Smooth muscle cell (in vitro differentiated cells): ENCODE data around the gene LMAN2. TPM values are rescaled to one million over a fixed set of nuclear protein-coding genes. Genes with fewer than 3 reads are reported as not detected.
A peak's percentile ranks its signal among the peaks of the same experiment; 100 is the strongest.

Source experiments
- DNase-seq: peaks from one replicate; lab custom pipeline; 2025; ENCODE audit not compliant: unreplicated experiment; lab: John Stamatoyannopoulos, UW
- H2AFZ ChIP-seq: fragments of 200-600 bp; sonication (generic); 2 replicates; pipeline ENCODE4 v1.6.0; 2016; ENCODE audit warnings: antibody characterized with exemption, low read depth, mild to moderate bottlenecking
- H3F3A ChIP-seq: fragments of 200-600 bp; sonication (generic); 2 replicates; pipeline ENCODE4 v1.6.0; 2017; ENCODE audit warnings: antibody characterized with exemption, low read depth
- H3K27ac ChIP-seq: fragments of 200-600 bp; sonication (generic); 2 replicates; pipeline ENCODE4 v1.5.1; 2016; ENCODE audit warnings: low read depth, mild to moderate bottlenecking
- H3K27me3 ChIP-seq: fragments of 200-600 bp; sonication (generic); 2 replicates; pipeline ENCODE4 v1.6.1; 2016; ENCODE audit warnings: low read depth, mild to moderate bottlenecking
- H3K36me3 ChIP-seq: fragments of 200-600 bp; sonication (generic); 2 replicates; pipeline ENCODE4 v1.5.1; 2016; ENCODE audit warnings: low read depth
- H3K4me1 ChIP-seq: fragments of 200-600 bp; sonication (generic); 2 replicates; pipeline ENCODE4 v1.5.1; 2016; ENCODE audit warnings: low read depth
- H3K4me2 ChIP-seq: fragments of 200-600 bp; sonication (generic); 2 replicates; pipeline ENCODE4 v1.6.0; 2016; ENCODE audit warnings: mild to moderate bottlenecking
- H3K4me3 ChIP-seq: fragments of 200-600 bp; sonication (generic); 2 replicates; pipeline ENCODE4 v1.5.1; 2016; ENCODE audit warnings: mild to moderate bottlenecking
- H3K79me2 ChIP-seq: fragments of 200-600 bp; sonication (generic); 2 replicates; pipeline ENCODE4 v1.6.0; 2016; ENCODE audit warnings: low read depth, mild to moderate bottlenecking
- H3K9ac ChIP-seq: fragments of 200-600 bp; sonication (generic); 2 replicates; pipeline ENCODE4 v1.6.0; 2016; ENCODE audit warnings: low read depth
- H3K9me3 ChIP-seq: fragments of 200-600 bp; sonication (generic); replicated peaks from 2 replicates; pipeline ENCODE4 v1.5.1; 2016; ENCODE audit warnings: low read depth
- H4K20me1 ChIP-seq: fragments of 200-600 bp; sonication (generic); 2 replicates; pipeline ENCODE4 v1.6.0; 2016; ENCODE audit warnings: low read depth
- WGBS: methylation state at CpG from one replicate; pipeline ENCODE4 v1.1.7; 2016; ENCODE audit warnings: low lambda C conversion rate; 5-methylcytosine and 5-hydroxymethylcytosine counted together
- polyA plus RNA-seq: library from polyadenylated mRNA; unstranded; fragments of >200 nt; fragmentation: Nextera tagmentation; extraction: Ambion mirVana; gene quantifications from 2 replicates; pipeline ENCODE4 v1.2.1, GENCODE V29; 2016
- total RNA-seq: library from RNA; depleted of rRNA; stranded (reverse); fragments of >200 nt; gene quantifications from 2 replicates; pipeline ENCODE4 v1.2.3, GENCODE V29; 2014
- TF ChIP-seq, protein P1 (sequence below): fragments of 200-600 bp; sonication (generic); IDR thresholded peaks from 2 replicates; pipeline ENCODE4 v1.5.1; 2017; ENCODE audit warnings: borderline replicate concordance, mild to moderate bottlenecking, antibody characterized with exemption; ENCODE audit not compliant: insufficient read depth, poor library complexity, severe bottlenecking

Gene LMAN2
- total and polyA plus RNA-seq, 2 experiments from 2014 or later = 241 to 253 TPM

DNA sequence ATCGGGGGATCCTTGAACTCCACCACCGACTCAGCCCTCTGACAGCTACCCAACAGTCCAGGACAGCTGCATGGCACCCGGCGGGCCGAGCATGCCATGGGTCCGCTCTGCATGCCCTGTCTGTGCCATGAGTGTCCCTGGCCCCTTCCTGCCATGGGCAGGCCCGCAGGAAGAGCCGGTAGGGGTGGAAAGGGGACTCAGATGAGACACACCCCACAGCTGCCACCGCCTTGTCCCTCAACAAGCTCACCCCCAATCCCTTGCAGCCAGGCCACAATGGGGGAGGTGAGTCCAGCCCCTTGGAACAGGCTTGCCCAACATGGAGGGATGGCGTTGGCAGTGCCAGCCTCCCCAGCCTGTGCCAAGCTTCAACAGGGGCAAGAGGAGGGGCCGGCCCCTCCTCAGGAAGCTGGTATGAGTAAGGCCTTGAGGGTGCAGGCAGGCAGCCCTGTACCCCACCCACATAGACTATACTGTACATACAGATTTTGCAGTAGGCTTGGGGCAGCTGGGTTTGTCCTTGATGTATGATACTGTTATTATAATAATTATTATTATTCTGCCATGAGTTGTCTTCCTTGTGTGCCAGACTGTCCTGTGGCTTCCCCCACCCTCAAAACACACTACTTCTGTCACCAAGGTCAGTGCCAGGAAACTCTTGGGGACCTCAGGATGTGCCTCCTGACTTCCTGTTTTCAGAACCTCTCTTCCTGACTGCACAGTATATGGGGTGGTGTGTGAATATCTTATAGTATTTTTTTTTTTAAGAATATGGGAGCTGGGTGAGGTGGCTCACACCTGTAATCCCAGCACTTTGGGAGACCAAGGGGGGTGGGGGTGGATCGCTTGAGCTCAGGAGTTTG lies 20.8 kb upstream of the LMAN2 start:
- Histone ChIP-seq H3K9me3 (no peaks in the 10 kb centered on the region), H3K9ac (no peak overlapping the region), H3K4me2 (no peak overlapping the region), H4K20me1 (no peaks in the 10 kb centered on the region), H3K4me1 (peaks cover 4% of the 10 kb centered on the region), H3K36me3 (no peaks in the 10 kb centered on the region), H2AFZ (no peak overlapping the region), H3K27ac (no peak overlapping the region), H3K4me3 (peak overlapping the region; percentile 60), H3F3A (peaks cover 7% of the 10 kb centered on the region), H3K27me3 (no peaks in the 10 kb centered on the region), H3K79me2 (no peaks in the 10 kb centered on the region)
- TF ChIP-seq, protein P1, sequence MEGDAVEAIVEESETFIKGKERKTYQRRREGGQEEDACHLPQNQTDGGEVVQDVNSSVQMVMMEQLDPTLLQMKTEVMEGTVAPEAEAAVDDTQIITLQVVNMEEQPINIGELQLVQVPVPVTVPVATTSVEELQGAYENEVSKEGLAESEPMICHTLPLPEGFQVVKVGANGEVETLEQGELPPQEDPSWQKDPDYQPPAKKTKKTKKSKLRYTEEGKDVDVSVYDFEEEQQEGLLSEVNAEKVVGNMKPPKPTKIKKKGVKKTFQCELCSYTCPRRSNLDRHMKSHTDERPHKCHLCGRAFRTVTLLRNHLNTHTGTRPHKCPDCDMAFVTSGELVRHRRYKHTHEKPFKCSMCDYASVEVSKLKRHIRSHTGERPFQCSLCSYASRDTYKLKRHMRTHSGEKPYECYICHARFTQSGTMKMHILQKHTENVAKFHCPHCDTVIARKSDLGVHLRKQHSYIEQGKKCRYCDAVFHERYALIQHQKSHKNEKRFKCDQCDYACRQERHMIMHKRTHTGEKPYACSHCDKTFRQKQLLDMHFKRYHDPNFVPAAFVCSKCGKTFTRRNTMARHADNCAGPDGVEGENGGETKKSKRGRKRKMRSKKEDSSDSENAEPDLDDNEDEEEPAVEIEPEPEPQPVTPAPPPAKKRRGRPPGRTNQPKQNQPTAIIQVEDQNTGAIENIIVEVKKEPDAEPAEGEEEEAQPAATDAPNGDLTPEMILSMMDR = no peak
- DNase-seq = no peak
- 95% methylated on average over 12 of the region's 12 CpGs for WGBS

DNA sequence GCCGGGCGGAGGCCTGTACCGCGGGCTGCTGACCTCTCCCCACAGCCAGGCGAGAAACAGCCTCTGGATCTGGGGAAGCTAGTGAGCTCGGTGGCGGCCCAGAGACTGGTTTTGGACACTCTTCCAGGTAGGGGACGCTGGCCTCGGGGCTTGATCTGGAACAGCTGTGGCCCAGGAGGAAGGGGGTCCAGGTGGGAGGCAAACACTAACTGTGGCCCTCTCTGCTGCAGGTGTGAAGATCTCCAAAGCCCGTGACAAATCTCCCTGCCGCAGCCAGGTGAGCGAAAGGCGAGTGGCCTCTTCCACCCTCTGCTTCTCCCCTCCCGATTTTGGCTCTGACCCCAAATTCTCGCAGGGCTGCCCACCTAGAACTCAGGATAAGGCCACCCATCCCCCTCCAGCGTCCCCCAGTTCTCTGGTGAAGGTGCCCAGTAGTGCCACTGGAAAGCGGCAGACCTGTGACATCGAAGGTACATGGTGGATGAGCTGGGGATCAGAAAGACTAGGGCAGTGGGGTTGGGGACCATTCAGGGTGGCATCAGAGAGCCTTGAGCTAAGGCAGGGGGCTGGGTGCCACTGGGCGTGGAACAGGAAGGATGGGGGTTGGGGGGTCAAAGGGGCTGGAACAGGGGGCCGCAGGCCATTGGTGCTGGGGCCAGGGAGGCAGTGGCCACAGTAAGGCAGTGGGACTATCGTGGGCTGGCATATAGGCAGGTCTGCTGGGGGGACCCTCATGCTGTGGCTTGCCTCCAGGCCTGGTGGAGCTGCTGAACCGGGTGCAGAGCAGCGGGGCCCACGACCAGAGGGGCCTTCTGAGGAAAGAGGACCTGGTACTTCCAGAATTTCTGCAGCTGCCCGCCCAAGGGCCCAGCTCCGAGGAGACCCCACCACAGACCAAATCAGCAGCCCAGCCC lies 19.9 kb upstream of the LMAN2 start:
- TF ChIP-seq, protein P1 = no peak
- Histone ChIP-seq H3K27ac (no peak overlapping the region), H2AFZ (peak overlapping the region; percentile 66), H3K27me3 (no peaks in the 10 kb centered on the region), H3K4me1 (peaks cover 10% of the 10 kb centered on the region), H3K4me2 (peak overlapping the region; percentile 93), H3K9me3 (no peaks in the 10 kb centered on the region), H3K4me3 (peak overlapping the region; percentile 60), H3K36me3 (no peaks in the 10 kb centered on the region), H3K9ac (peak overlapping the region; percentile 43), H3F3A (peaks cover 7% of the 10 kb centered on the region), H4K20me1 (no peaks in the 10 kb centered on the region), H3K79me2 (no peaks in the 10 kb centered on the region)
- WGBS = 58% methylated on average over 20 of the region's 26 CpGs
- DNase-seq = no peak

DNA sequence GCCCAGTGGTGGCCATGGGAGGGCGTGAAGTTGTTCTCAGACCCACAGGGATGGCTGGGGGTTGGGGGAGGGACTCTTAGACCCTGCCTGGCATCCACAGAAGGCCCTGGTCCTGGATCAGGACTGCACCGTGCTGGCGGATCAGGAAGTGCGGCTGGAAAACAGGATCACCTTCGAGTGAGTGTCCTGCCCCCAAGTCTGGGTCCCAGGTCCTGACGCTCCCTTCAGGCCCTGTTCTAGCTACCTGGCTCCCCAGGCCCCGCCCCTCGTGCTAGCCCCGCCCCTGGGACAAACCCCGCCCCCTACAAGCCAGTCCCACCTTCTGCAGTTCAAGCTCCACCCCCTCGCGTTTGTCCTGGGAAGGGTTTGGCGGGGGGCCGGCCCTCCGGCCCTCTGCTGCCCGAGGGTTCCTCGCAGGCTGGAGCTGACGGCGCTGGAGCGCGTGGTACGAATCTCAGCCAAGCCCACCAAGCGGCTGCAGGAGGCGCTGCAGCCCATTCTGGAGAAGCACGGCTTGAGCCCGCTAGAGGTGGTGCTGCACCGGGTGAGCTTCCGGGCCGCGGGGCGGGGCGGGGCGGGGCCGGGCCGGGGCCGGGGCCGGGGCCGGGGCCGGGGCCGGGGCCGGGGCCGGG lies 19.1 kb upstream of the LMAN2 start:
- peaks cover 14% of the 10 kb centered on the region for H3K4me1 ChIP-seq
- peak; percentile 55 for DNase-seq
- H3K36me3 ChIP-seq = no peaks in the 10 kb centered on the region
- H3K27ac ChIP-seq = no peak overlapping the region
- H3K4me2 ChIP-seq = peak overlapping the region; percentile 93
- TF ChIP-seq, protein P1 = peak; percentile 51
- no peaks in the 10 kb centered on the region for H3K27me3 ChIP-seq
- H3K9me3 ChIP-seq = no peaks in the 10 kb centered on the region
- no peaks in the 10 kb centered on the region for H4K20me1 ChIP-seq
- peaks cover 7% of the 10 kb centered on the region for H3F3A ChIP-seq
- peak overlapping the region; percentile 60 for H3K4me3 ChIP-seq
- H2AFZ ChIP-seq = no peak overlapping the region
- no peaks in the 10 kb centered on the region for H3K79me2 ChIP-seq
- WGBS = 12% methylated on average over 30 of the region's 42 CpGs
- H3K9ac ChIP-seq = no peak overlapping the region
